ENCODE measurements around the gene SRF. TPM values are rescaled to one million over a fixed set of nuclear protein-coding genes. Genes with fewer than 3 reads are reported as not detected.

Gene SRF
- 40.3 and 44.2 TPM in 2 replicates for total RNA-seq

DNA sequence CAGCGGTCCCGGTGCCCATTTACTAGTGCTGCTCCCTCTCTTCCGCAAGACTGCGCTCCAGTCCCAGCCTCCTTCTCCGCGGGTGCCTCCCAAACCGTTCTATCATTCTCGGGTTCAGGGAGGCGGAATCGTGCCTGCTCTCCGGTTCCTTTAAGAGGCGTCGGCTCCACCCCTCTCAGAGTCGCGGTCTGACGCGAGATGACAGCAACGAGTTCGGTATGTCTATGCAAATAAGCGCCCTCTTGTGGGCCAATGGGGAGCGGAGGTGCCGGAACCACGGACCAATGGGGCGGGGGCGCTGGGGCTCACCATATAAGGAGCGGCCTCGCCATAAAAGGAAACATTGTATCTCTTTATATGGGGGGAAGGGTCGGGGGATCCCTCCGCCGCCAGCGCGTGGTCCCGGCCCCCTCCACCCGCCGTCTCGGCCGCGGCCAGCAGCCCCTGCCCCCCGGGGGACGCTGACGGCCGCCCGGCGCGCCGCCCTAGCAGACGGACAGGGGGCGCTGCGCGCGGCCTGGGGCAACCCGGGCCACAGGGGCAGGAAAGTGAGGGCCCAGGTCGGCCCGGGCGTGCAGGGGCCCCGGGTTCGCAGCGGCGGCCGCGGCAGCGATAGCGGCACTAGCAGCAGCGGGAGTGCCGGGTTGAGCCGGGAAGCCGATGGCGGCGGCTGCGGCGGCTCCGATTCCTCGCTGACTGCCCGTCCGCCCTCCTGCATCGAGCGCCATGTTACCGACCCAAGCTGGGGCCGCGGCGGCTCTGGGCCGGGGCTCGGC is at the start of gene SRF:
TSS of gene SRF (plus strand) at position 339 of the 776 bp plus-strand sequence. CDS start at position 727, 388 bp downstream.

DNA sequence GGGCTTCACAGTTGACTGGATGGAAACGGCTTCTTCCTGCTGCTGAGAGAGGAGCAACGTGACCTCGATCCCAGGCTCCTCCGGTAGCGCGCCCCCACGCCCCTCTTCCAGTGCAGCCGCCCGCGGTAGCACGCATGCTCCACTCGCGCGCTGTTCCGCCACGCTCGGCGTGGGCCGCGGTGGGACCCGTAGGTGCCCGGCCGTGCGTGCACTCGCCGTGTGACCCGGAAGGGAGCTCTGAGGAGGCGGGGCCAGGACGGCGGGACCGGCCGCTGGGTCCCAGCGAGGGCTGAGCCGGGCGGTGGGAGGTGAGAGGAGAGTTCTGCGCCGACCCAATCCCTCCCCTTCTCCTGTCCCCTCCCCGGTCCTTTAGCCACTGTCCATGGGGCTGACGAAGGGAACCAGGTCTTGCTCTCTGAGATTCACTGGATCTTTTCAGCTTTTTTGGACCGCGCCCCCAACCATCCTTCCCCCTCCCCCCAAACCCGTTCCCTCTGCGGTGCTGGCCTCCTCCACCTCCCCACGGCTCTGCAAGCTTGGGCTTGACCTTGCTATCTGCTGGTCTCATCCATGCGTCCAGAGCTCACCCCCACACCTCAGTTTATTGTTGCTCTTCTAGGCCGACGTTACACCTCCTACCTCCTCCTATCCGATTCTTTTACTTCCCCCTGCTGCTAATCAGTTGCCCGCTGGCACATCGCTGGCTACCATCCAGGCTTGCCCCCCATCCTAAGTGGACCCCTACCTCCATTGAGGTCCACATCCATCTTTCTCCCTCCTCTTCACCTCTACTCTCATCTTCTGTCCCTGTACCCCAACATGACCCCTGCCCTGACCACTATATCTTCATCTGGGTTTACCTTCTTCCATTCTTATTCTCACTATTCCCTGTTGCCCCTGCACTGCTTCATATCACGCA is 11.1 kb downstream of the SRF start, which contains the start of gene CUL9:
TSS of gene CUL9 (plus strand) at position 255 of the 919 bp plus-strand sequence. CDS start 2,115 bp downstream, outside the sequence.

DNA sequence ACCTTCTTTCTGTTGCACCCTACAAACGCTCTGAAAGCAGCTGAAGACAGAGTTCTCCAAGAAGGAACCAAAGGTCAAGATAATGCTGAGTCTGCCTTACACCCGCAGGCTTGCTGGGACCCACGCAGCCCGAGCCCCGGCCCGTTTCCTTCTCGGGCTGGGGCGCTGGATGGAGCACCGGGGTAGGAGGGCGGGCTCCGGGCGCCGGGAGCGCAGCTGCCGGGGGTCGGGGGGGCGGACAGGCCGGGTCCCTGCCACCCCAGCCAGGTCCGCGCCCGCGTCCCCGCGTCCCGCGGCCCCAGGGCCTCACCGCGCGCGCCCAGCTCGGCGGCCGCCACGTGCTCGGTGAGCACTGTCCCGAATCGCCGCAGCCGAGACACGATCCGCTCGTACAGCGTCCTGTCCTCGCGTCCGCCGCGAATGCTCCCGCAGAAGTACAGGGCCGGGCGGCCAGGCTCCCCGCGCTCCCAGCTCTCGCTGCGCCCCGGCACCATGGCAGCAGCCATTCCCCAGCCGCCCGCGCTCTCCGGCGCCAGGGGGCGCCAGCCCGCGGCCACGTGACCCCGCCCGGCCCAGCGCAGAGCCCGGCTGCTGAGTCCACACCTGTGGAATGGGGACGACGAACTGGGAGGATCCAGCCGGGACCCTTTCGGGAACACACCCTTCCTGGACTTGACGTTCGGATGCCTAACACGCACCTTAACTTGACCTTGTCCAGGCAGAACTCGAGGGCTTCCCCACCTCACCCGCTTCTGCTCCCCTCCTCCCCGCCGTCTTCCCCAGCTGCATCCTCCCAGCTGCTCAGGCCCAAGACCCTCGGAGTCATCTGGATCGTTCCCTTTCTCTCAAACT is 58.1 kb downstream of the SRF start, which contains the start of gene DNPH1:
TSS of gene DNPH1 (minus strand) at position 531 of the 852 bp plus-strand sequence. CDS start at position 506, 25 bp downstream.

Other genes with a start within 250 kb of the SRF start
- 40.4 and 52.7 TPM in 2 replicates for gene CNPY3, start 241.8 kb upstream of the SRF start, total RNA-seq
- gene GNMT, start 210.5 kb upstream of the SRF start, total RNA-seq, result not detected in 2 replicates
- 17.1 and 40.4 TPM in 2 replicates for gene PEX6, start 192.1 kb upstream of the SRF start, total RNA-seq
- gene PPP2R5D, start 186.7 kb upstream of the SRF start, total RNA-seq, result 47.9 and 64.5 TPM in 2 replicates
- 41.8 and 70.6 TPM in 2 replicates for gene MEA1, start 157.3 kb upstream of the SRF start, total RNA-seq
- gene KLHDC3, start 157.0 kb upstream of the SRF start, total RNA-seq, result 90.0 and 96.8 TPM in 2 replicates
- gene RRP36, start 149.6 kb upstream of the SRF start, total RNA-seq, result 46.6 and 114 TPM in 2 replicates
- gene CUL7, start 117.4 kb upstream of the SRF start, total RNA-seq, result 22.3 and 55.4 TPM in 2 replicates
- gene MRPL2, start 111.8 kb upstream of the SRF start, total RNA-seq, result 35.0 and 40.7 TPM in 2 replicates
- 10.4 and 24.6 TPM in 2 replicates for gene KLC4, start 111.6 kb upstream of the SRF start, total RNA-seq
- 132 and 236 TPM in 2 replicates for gene PTK7, start 95.0 kb upstream of the SRF start, total RNA-seq
- 14.0 and 39.3 TPM in 2 replicates for gene CUL9, start 10.9 kb downstream of the SRF start, total RNA-seq
- 90.3 and 107 TPM in 2 replicates for gene DNPH1, start 58.2 kb downstream of the SRF start, total RNA-seq
- gene TTBK1, start 72.2 kb downstream of the SRF start, total RNA-seq, result under 0.01 and 0.13 TPM in 2 replicates
- not detected in 2 replicates for gene SLC22A7, start 127.0 kb downstream of the SRF start, total RNA-seq
- gene CRIP3, start 137.6 kb downstream of the SRF start, total RNA-seq, result not detected in 2 replicates
- 7.7 TPM in 2 replicates for gene ZNF318, start 198.4 kb downstream of the SRF start, total RNA-seq

All from mesangial cell (primary cell).